HepG2 (cell line): Measurements from ENCODE around the gene NKD1. TPM values are rescaled to one million over a fixed set of nuclear protein-coding genes. Genes with fewer than 3 reads are reported as not detected.
A peak's percentile ranks its signal among the peaks of the same experiment; 100 is the strongest.

ENCODE experiments used
- ATAC-seq: fragments of 200-7000 bp; cut with Tn5 transposase; 3 replicates; pipeline ENCODE4 v1.9.1; 2020; ENCODE audit warnings: mild to moderate bottlenecking, moderate library complexity
- BruUV-seq: library from RNA; stranded (reverse); fragments of 400-500 nt; replicated peaks from 2 replicates; lab custom pipeline; 2021; lab: Mats Ljungman, UMichigan
- CTCF ChIA-PET: fragments of 300-600 bp; formaldehyde crosslinking; extraction: SDS; loops from one replicate; lab custom pipeline; 2021; ENCODE audit warnings: low total read pairs, inconsistent platforms, low intra/inter-chr PET ratio; lab: Yijun Ruan, JAX
- POLR2A ChIA-PET: fragments of 350-600 bp; sonication (Branson Sonifier 250); formaldehyde crosslinking; loops from one replicate; lab custom pipeline; 2020; ENCODE audit warnings: antibody characterized with exemption, inconsistent platforms; lab: Yijun Ruan, JAX
- DNase-seq: peaks from one replicate; pipeline ENCODE4 v3.0.0-alpha.2; 2015; ENCODE audit warnings: low spot score
- FAIRE-seq: peaks from 3 replicates; lab custom pipeline; 2011; peaks lifted over from hg19 to GRCh38; lab: Jason Lieb, UNC
- H2AFZ ChIP-seq: one replicate; pipeline ENCODE4 v1.6.1; 2011; ENCODE audit warnings: low read length, inconsistent platforms
- H3K27ac ChIP-seq: fragments of 300-600 bp; 3 replicates; pipeline ENCODE4 v1.8.0; 2011; ENCODE audit warnings: mixed run types, mild to moderate bottlenecking, mixed read lengths, low read length, inconsistent platforms; ENCODE audit not compliant: insufficient read depth; ENCODE audit errors: extremely low read length
- H3K27me3 ChIP-seq, 2 experiments: fragments of 200-600 bp in 1 of 2; 2 replicates in 1 of 2; 3 replicates in 1 of 2; pipeline versions ENCODE4 v1.6.0 to v1.8.0; 2011; ENCODE audit warnings: low read length in 2 of 2, mild to moderate bottlenecking in 2 of 2, moderate library complexity in 2 of 2, inconsistent platforms in 1 of 2; ENCODE audit not compliant: insufficient read depth in 2 of 2, control insufficient read depth in 1 of 2
- H3K36me3 ChIP-seq, 2 experiments: fragments of 200-600 bp in 1 of 2; replicated peaks in 1 of 2; 2 replicates in 1 of 2; 3 replicates in 1 of 2; pipeline versions ENCODE4 v1.5.1 to v1.8.0; 2011; ENCODE audit warnings: low read length in 2 of 2, inconsistent platforms in 1 of 2; ENCODE audit not compliant: insufficient read depth in 2 of 2, control insufficient read depth in 1 of 2
- H3K4me1 ChIP-seq: 2 replicates; pipeline ENCODE4 v1.5.1; 2012; ENCODE audit warnings: low read length, inconsistent platforms; ENCODE audit not compliant: insufficient read depth
- H3K4me2 ChIP-seq: 2 replicates; pipeline ENCODE4 v1.6.0; 2011; ENCODE audit warnings: low read depth, low read length, inconsistent platforms
- H3K4me3 ChIP-seq, 3 experiments: fragments of 200-600 bp in 1 of 3; sonication (generic), shearing (Covaris generic) in 1 of 3; replicated peaks in 1 of 3; 2 replicates each; pipeline ENCODE4 v1.5.1; 2011 to 2016; ENCODE audit warnings: low read length in 3 of 3, inconsistent platforms in 2 of 3, low read depth in 2 of 3, mild to moderate bottlenecking in 2 of 3, control low read depth in 1 of 3, mixed read lengths in 1 of 3; ENCODE audit not compliant: insufficient read depth in 1 of 3
- H3K79me2 ChIP-seq: one replicate; pipeline ENCODE4 v1.6.1; 2011; ENCODE audit warnings: low read length, inconsistent platforms; ENCODE audit not compliant: insufficient read depth
- H3K9ac ChIP-seq: 2 replicates; pipeline ENCODE4 v1.6.0; 2011; ENCODE audit warnings: mild to moderate bottlenecking, low read depth, low read length, inconsistent platforms; ENCODE audit not compliant: insufficient read depth
- H3K9me3 ChIP-seq: 2 replicates; pipeline ENCODE4 v1.5.1; 2012; ENCODE audit warnings: mild to moderate bottlenecking, low read length
- H4K20me1 ChIP-seq: 2 replicates; pipeline ENCODE4 v1.6.0; 2011; ENCODE audit warnings: inconsistent platforms, mild to moderate bottlenecking, low read length, moderate library complexity; ENCODE audit not compliant: insufficient read depth
- FOXO4 ChIP-seq: sonication (generic); formaldehyde crosslinking; conservative IDR thresholded peaks from 2 replicates; pipeline ENCODE4 v1.8.1; 2023; ENCODE audit warnings: missing genetic modification reagents
- HDAC2 ChIP-seq: sonication (generic); formaldehyde crosslinking; IDR thresholded peaks from 2 replicates; pipeline ENCODE4 v1.4.0; 2020; ENCODE audit warnings: missing genetic modification reagents
- HNRNPLL ChIP-seq: fragments of 200-400 bp; formaldehyde crosslinking; IDR thresholded peaks from 2 replicates; pipeline ENCODE4 v1.6.1; 2017; ENCODE audit warnings: mild to moderate bottlenecking, low read depth, low read length; ENCODE audit not compliant: poor library complexity, severe bottlenecking
- MAZ ChIP-seq, 2 experiments: sonication (generic) in 1 of 2; formaldehyde crosslinking in 1 of 2; IDR thresholded peaks; 2 replicates each; pipeline versions ENCODE4 v1.5.0 to v1.6.1; 2012 to 2020; ENCODE audit warnings: low read depth in 2 of 2, mild to moderate bottlenecking in 2 of 2, borderline replicate concordance in 1 of 2, improper control_type of control experiment in 1 of 2, low read length in 1 of 2, missing genetic modification reagents in 1 of 2, moderate library complexity in 1 of 2
- MYNN ChIP-seq: sonication (generic); formaldehyde crosslinking; IDR thresholded peaks from 2 replicates; pipeline ENCODE4 v1.4.0; 2020; ENCODE audit warnings: mild to moderate bottlenecking, low read depth, missing genetic modification reagents
- POLR2G ChIP-seq: fragments of 200-400 bp; formaldehyde crosslinking; IDR thresholded peaks from 2 replicates; pipeline ENCODE4 v1.6.1; 2018; ENCODE audit warnings: mild to moderate bottlenecking, low read depth, low read length, moderate library complexity
- RBM22 ChIP-seq: fragments of 200-400 bp; formaldehyde crosslinking; optimal IDR thresholded peaks from 2 replicates; pipeline ENCODE3; 2017; ENCODE audit warnings: mild to moderate bottlenecking, low read length, moderate library complexity
- SPEN ChIP-seq: sonication (generic); formaldehyde crosslinking; IDR thresholded peaks from 2 replicates; pipeline ENCODE4 v1.5.1; 2020; ENCODE audit warnings: low read depth, mild to moderate bottlenecking, missing genetic modification reagents
- SRSF9 ChIP-seq: fragments of 200-400 bp; formaldehyde crosslinking; IDR thresholded peaks from 2 replicates; pipeline ENCODE4 v1.6.1; 2018; ENCODE audit warnings: borderline replicate concordance, mild to moderate bottlenecking, low read depth, low read length; ENCODE audit not compliant: insufficient read depth, poor library complexity, severe bottlenecking
- SSRP1 ChIP-seq: IDR thresholded peaks from 2 replicates; pipeline ENCODE4 v1.6.1; 2016; ENCODE audit warnings: control low read depth
- TCF7L2 ChIP-seq: IDR thresholded peaks from 2 replicates; pipeline ENCODE4 v1.6.1; 2011; ENCODE audit warnings: mild to moderate bottlenecking, low read depth, low read length, moderate library complexity
- XBP1 ChIP-seq: sonication (generic); formaldehyde crosslinking; IDR thresholded peaks from 2 replicates; pipeline ENCODE4 v1.5.0; 2020; ENCODE audit warnings: missing genetic modification reagents
- ZFP90 ChIP-seq: sonication (generic); formaldehyde crosslinking; IDR thresholded peaks from 2 replicates; pipeline ENCODE4 v1.8.0; 2022; ENCODE audit warnings: missing genetic modification reagents, mild to moderate bottlenecking, inconsistent platforms, borderline replicate concordance
- ZNF17 ChIP-seq: sonication (generic); formaldehyde crosslinking; IDR thresholded peaks from 2 replicates; pipeline ENCODE4 v1.5.0; 2020; ENCODE audit warnings: mild to moderate bottlenecking, missing genetic modification reagents
- ZNF251 ChIP-seq: sonication (generic); formaldehyde crosslinking; IDR thresholded peaks from 2 replicates; pipeline ENCODE4 v1.9.0; 2021; ENCODE audit warnings: mild to moderate bottlenecking, missing genetic modification reagents
- ZNF549 ChIP-seq: sonication (generic); formaldehyde crosslinking; IDR thresholded peaks from 2 replicates; pipeline ENCODE4 v1.5.0; 2020; ENCODE audit warnings: missing genetic modification reagents
- ZNF704 ChIP-seq: sonication (generic); formaldehyde crosslinking; IDR thresholded peaks from 2 replicates; pipeline ENCODE4 v1.8.1; 2023; ENCODE audit warnings: mild to moderate bottlenecking, inconsistent platforms, moderate library complexity, missing genetic modification reagents, borderline replicate concordance
- WGBS: methylation state at CpG from one replicate; pipeline ENCODE4 v1.1.6; 2017; ENCODE audit warnings: low lambda C conversion rate; 5-methylcytosine and 5-hydroxymethylcytosine counted together
- in situ Hi-C: cut with HindIII; loops from 2 replicates; pipeline ENCODE4 v1.10.0; 2017; ENCODE audit warnings: low pct_unique_long_range_greater_than_20kb; ENCODE audit not compliant: extremely low pct_ligation_motif_present
- intact Hi-C: fragments of 100-400 bp; cut with micrococcal nuclease; formaldehyde crosslinking; loops from one replicate; pipeline ENCODE4 v1.10.0; 2022; ENCODE audit not compliant: unreplicated experiment
- polyA plus RNA-seq, 8 experiments: library from polyadenylated mRNA; depleted of rRNA in 3 of 8; stranded (reverse) in 7 of 8; unstranded in 1 of 8; fragments of >200 nt; fragmentation: Illumina TruSeq in 4 of 8; extraction: Trizol in 4 of 8; gene quantifications; 2 replicates each; pipeline versions ENCODE4 v1.2.1 to v1.2.3, GENCODE V29; 2011 to 2016; ENCODE audit warnings: low read depth in 4 of 8, missing spikeins in 1 of 8, mixed read lengths in 1 of 8; ENCODE audit not compliant: insufficient read depth in 1 of 8
- total RNA-seq, 5 experiments: library from RNA; depleted of rRNA; stranded (reverse); fragments of >200 nt; fragmentation: Illumina TruSeq; extraction: Trizol; gene quantifications; 2 replicates each; pipeline ENCODE4 v1.2.3, GENCODE V29; 2016; ENCODE audit warnings: low read depth in 1 of 5
- TF ChIP-seq, protein P1 (sequence below): IDR thresholded peaks from 2 replicates; pipeline ENCODE4 v1.4.0; 2020; ENCODE audit warnings: mild to moderate bottlenecking, missing genetic modification reagents

The NKD1 gene
- total and polyA plus RNA-seq, 2 of the 13 experiments (the other 11 are each of a cell fraction or from before 2014, with no cell fraction given) = 70.4 to 121 TPM

GRCh38 chr16:50641818-50642187 is 93.6 kb downstream of the NKD1 start:
- no TSS peak for BruUV-seq
- POLR2A ChIA-PET = interaction anchor here (1.1 to 1.2 kb wide), 2 partner anchors 12 kb away, joined by 3 to 4 read pairs; no protein-coding TSS in a partner anchor
- in situ Hi-C loops = no loop called here
- TF ChIP-seq ZNF17 (CRISPR knock-in tag) (no peak), ZNF549 (CRISPR knock-in tag) (no peak), ZFP90 (peak; percentile 39; the same call in 1 of the 2 replicates), ZNF251 (CRISPR knock-in tag) (no peak), HDAC2 (CRISPR knock-in tag) (no peak), ZNF704 (CRISPR knock-in tag) (0 out of 2 replicates have a peak, but pooled peaks have one; percentile 40), SRSF9 (no peak), SPEN (CRISPR knock-in tag) (0 out of 2 replicates have a peak, but pooled peaks have one; percentile 23), POLR2G (peak; percentile 42; the same call in 1 of the 2 replicates), XBP1 (CRISPR knock-in tag) (no peak), SSRP1 (peak; percentile 16; the same call in 1 of the 2 replicates), FOXO4 (0 out of 2 replicates have a peak, but pooled peaks have one; percentile 55), TCF7L2 (no peak), MYNN (CRISPR knock-in tag) (no peak), RBM22 (peak; percentile 18), HNRNPLL (no peak), MAZ (IDR thresholded peaks at IDR 0.05; ENCODE audit: borderline replicate concordance, low read depth, low read length) (no peak), MAZ (CRISPR knock-in tag; IDR thresholded peaks at IDR 0.05; ENCODE audit: low read depth) (no peak)
- TF ChIP-seq, protein P1, sequence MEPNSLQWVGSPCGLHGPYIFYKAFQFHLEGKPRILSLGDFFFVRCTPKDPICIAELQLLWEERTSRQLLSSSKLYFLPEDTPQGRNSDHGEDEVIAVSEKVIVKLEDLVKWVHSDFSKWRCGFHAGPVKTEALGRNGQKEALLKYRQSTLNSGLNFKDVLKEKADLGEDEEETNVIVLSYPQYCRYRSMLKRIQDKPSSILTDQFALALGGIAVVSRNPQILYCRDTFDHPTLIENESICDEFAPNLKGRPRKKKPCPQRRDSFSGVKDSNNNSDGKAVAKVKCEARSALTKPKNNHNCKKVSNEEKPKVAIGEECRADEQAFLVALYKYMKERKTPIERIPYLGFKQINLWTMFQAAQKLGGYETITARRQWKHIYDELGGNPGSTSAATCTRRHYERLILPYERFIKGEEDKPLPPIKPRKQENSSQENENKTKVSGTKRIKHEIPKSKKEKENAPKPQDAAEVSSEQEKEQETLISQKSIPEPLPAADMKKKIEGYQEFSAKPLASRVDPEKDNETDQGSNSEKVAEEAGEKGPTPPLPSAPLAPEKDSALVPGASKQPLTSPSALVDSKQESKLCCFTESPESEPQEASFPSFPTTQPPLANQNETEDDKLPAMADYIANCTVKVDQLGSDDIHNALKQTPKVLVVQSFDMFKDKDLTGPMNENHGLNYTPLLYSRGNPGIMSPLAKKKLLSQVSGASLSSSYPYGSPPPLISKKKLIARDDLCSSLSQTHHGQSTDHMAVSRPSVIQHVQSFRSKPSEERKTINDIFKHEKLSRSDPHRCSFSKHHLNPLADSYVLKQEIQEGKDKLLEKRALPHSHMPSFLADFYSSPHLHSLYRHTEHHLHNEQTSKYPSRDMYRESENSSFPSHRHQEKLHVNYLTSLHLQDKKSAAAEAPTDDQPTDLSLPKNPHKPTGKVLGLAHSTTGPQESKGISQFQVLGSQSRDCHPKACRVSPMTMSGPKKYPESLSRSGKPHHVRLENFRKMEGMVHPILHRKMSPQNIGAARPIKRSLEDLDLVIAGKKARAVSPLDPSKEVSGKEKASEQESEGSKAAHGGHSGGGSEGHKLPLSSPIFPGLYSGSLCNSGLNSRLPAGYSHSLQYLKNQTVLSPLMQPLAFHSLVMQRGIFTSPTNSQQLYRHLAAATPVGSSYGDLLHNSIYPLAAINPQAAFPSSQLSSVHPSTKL = no peak

More at GRCh38 chr16:50641818-50642187, 93.6 kb downstream of the NKD1 start:
- H3K4me3 ChIP-seq = no peak overlapping the region
- no peaks in the 10 kb centered on the region for H3K27me3 ChIP-seq
- no peak overlapping the region for H3K27ac ChIP-seq
- WGBS = 96% methylated on average over 3 of the region's 4 CpGs
- peaks cover 10% of the 10 kb centered on the region; the same call in 1 of the 2 replicates for H4K20me1 ChIP-seq
- ATAC-seq (no peak), FAIRE-seq (no peak), DNase-seq (no peak)
- CTCF ChIA-PET = no interaction called here
- intact Hi-C loops = no loop called here
- no peak overlapping the region for H2AFZ ChIP-seq
- peaks cover 15% of the 10 kb centered on the region for H3K4me1 ChIP-seq
- H3K9me3 ChIP-seq = no peaks in the 10 kb centered on the region
- no peak overlapping the region for H3K4me2 ChIP-seq
- no peaks in the 10 kb centered on the region for H3K36me3 ChIP-seq
- H3K79me2 ChIP-seq = no peaks in the 10 kb centered on the region
- H3K9ac ChIP-seq = no peak overlapping the region
